ENCODE results near the gene ABCF2. TPM values are rescaled to one million over a fixed set of nuclear protein-coding genes. Genes with fewer than 3 reads are reported as not detected.

Gene ABCF2
- total RNA-seq: 29.5 TPM

- peak; percentile 100 for DNase-seq
Observed at GRCh38 chr7:151226875-151227782, at the start of gene ABCF2. TSS of gene ABCF2 (minus strand) at chr7:151227205. CDS start at chr7:151226458, 747 bp downstream.

DNA sequence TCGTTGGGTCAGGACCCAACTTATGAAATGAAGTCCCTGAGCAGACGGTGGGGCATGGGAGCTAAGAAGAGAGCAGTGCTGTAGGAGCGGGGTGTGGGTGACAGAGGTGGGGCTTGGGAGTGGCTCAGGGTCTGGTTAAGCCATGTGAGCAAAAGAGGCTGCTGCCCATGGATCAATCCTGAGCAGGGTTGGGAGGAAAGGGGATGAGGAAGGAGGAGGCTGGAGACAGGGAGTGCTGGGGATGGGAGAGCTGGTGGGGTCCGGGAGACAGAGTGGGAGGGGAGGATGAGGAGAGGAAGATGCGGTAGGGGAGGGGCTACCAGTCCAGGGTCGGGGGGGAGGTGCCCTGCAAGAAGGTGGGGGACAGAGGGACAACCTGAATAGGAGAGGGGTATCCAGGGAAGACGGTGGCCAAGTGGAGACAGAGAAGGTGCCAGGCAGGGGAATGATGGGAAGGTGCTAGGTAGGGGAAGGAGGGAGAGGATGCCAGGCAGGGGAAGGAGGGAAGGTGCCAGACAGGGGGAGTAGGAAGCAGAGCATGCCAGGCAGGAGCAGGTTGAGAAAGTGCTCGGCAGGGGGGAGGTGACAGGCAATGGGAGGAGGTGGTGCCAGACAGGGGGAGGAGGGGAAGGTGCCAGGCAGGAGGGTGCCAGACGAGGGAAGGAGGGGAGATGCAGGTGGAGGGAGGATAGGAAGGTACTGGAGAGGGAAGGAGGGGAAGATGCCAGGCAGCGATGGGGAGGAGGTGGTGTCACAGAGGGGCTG, 49.0 kb upstream of the ABCF2 start:
- DNase-seq: no peak

- no peak for DNase-seq
Observed at GRCh38 chr7:151274936-151275812, 48.2 kb upstream of the ABCF2 start.

DNA sequence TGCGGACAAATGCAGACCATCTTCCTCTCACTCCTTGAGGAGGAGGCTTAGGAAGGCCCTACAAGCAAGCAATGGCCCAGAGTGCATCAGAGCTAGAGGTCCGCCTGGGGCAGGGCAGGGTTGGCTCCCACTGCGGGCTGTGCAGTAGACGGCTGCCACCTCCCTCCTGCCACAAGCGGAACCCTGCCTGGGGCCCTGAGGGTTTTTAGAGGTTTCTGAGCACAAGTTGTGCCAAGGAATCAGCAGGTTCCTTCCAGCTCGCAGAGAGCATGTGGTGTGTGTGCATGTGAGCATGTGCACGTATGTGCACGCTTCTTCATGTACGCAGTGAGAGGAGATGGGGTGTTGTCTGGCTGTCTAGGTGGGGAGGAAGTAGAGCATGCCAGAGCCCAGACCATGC, 47.4 kb upstream of the ABCF2 start:
- DNase-seq: no peak

GRCh38 chr7:151273651-151274390, 46.8 kb upstream of the ABCF2 start:
- no peak for DNase-seq

- no peak for DNase-seq
Observed at GRCh38 chr7:151272877-151273276, 45.9 kb upstream of the ABCF2 start.

GRCh38 chr7:151272405-151272804, 45.4 kb upstream of the ABCF2 start:
- DNase-seq: no peak

GRCh38 chr7:151271699-151272355, 44.8 kb upstream of the ABCF2 start:
- no peak for DNase-seq

DNA sequence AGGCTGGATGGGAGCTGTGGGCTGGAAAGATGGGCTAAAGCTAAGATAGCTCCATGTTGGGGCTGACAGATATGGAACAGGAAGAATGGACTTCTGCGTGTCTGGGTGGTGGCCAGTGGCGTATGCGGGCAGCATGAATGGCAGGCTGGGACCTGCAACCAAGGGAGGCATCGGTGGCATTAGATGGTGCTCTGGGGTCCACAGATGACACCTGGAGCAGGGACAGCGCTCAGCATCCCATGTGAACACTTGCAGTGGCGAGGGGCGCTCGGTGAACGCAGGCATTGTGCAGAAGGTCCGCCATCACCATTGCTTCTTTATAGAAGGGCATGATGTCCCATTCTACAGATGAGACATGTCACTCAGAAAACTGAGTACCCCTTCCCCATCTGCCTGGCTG, 42.5 kb upstream of the ABCF2 start:
- DNase-seq: no peak

DNA sequence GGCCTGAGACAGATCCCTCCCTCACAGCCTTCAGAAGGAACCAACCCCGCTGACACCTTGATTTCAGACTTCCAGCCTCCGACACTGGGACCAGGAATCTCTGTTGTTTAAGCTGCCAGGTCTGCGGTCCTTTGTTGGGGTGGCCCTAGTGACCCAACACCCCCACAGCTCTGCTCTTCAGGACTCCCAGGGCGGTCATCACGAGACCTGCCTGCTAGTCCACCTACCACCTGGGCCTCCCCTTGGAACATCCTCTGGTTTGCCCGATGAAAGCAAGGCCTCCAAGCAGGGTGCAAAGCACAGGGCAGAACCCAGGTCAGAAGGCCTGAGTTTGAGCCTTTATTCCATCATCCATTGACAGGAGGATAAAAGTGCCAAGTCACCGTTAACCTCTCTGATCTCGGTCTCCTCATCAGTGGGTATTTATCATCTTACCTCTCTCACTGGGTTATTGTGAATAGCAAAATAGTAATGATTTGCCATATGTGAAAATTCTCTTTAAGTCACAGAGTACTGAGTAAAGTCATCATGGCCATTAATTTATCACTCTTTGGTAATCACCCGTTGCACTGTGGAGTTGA, 38.4 kb upstream of the ABCF2 start:
- DNase-seq: no peak

GRCh38 chr7:151264615-151265014, 37.6 kb upstream of the ABCF2 start:
- no peak for DNase-seq

DNA sequence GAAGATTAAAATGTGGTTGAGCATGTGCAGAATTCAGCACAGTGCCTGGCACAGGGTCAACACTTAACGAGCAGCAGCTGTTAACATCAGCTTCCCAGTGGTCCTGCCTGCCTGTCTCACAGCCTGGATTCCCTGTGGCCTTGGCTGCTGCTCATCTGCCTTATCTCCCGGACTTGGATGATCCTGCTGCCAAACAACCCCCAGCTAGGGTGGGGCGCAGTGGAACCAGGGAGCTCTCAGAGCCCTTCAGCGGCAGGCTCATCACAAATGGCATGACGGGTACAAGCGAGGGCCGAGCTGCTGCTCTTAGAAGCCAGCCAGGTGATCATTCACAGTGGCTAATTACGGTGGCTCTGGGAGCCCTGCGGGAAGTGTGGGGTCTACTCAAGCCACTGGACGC, 34.5 kb upstream of the ABCF2 start:
- DNase-seq: no peak

DNA sequence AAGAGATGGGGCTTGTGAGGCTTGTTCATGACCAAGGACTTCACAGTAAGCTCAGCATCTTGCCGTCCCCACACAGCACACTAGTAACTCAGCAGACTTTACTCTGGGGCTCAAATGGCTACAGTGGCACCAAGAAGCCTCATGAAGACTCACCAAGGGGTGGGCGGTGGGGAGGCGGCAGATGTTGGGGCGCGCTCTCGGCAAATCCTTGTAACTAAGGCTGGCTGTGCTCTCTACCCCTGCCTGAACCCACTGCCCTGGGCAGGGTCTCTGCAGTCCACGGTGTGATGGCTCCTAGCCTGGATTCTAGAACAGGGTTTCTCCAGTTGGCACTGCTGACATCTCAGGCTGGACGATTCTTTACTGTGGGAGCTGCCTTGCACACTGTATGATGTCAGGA, 33.9 kb upstream of the ABCF2 start:
- DNase-seq: no peak

DNA sequence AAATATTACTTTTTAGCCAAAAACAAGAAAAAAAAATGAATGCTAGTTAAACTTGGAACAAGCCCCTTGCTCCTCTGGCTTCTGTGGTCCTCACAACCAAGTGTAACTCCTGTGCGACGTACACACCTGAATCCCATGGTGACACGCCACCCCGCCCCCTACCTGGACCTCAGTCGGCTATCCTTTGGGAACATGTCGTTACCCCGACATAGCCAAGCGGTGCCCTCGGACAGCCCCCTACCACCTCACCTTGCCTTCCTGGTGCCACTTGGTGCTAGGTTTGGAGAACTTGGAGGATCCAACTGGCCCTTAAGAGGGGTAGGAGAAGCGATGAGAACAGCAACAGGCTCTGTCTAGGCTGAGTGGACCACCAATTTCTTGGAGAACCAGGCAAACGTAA, 33.5 kb upstream of the ABCF2 start:
- DNase-seq: no peak

DNA sequence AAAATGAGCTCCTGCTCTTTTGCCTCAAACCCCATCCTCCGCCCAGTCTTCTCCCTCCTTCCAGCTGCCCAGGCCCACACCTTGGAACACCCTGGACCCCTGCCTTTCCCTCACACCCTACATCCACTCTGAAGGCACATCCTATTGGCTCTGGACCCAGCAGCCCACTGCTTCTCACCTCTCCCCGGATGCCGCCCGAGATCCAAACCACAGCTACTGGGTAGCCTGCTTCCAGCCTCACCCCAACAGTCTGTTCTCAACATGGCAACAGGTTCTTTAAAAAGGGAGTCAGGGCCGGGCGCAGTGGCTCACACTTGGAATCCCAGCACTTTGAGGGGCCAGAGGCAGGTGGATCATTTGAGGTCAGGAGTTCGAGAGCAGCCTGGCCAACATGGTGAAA, 31.0 kb upstream of the ABCF2 start:
- no peak for DNase-seq

- DNase-seq: peak; percentile 28
Observed at GRCh38 chr7:151256410-151257045, 29.5 kb upstream of the ABCF2 start.

GRCh38 chr7:151255390-151255789, 28.4 kb upstream of the ABCF2 start:
- no peak for DNase-seq

- DNase-seq: no peak
Observed at GRCh38 chr7:151254851-151255250, 27.8 kb upstream of the ABCF2 start.

DNA sequence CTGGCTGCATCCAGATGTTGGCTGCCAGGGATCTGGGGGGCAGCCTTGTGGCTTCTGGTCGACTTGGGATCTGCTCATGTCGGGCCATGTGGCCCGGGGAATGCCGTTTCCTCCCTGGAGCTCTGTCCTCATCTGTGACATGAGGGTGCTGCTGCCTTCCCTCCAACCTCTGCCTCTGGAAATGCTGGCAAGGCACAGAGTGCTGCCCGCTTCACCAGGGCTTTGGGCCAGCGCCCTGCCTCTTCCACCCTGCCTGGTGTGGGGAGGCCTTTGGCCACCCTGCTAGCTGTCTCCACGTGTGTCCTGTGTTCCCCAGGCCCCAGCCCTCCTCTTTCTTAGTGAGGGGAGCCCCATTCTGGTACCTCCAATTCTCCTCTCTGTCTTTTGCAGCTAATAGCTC, 27.3 kb upstream of the ABCF2 start:
- no peak for DNase-seq

DNA sequence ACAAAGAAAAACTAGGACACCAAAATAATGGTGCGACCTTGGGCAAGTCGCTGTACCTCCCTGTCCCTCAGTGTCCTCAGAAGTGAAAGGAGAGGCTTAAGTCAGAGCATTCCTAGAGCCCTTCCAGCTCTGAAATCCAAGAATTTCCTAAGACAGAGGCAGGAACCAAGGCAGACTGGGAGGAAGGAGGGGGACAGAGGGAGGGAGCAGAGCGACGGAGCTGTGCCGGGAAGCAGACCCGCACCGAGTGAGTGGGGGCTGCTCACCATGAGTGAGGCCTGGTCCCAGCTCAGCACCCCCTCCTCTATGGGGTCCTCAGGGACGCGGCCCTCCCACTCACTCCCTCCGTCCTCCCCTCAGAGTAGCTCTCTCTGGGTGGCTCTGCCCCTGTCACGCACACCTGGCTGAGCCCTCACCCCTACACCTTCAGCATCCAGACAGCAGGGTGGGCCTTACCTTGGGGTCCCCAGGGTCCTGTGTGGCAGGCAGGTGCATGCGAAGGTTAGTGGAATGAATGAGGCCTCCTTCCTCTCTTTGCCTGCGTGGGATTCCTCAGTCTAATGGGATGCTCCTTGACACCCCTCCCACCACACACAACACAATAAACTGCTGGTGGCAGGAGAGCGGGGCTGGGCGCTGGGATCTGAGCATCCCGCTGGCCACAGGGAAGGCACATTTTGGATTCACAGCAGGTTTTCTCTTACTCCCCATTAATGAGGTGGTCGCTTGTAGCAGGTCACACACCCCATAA, 26.1 kb upstream of the ABCF2 start:
- DNase-seq: no peak
